GM23338 (cell line): ENCODE measurements around the gene GAB2. TPM values are rescaled to one million over a fixed set of nuclear protein-coding genes. Genes with fewer than 3 reads are reported as not detected.

Experiments used
- ATAC-seq: fragments of 200-7000 bp; cut with Tn5 transposase; 3 replicates; pipeline ENCODE4 v1.9.1; 2020
- DNase-seq: peaks from one replicate; pipeline ENCODE4 v3.0.0-alpha.2; 2015; ENCODE audit warnings: low spot score
- H2AFZ ChIP-seq: fragments of 200-600 bp; sonication (generic); 2 replicates; pipeline ENCODE4 v1.8.0; 2016; ENCODE audit warnings: antibody characterized with exemption, mild to moderate bottlenecking, moderate library complexity
- H3F3A ChIP-seq: fragments of 200-600 bp; sonication (generic); replicated peaks from 2 replicates; pipeline ENCODE4 v1.8.0; 2017; ENCODE audit warnings: antibody characterized with exemption, mixed run types, low read depth
- H3K27ac ChIP-seq: fragments of 200-600 bp; sonication (generic); 2 replicates; pipeline ENCODE4 v1.6.1; 2016; ENCODE audit warnings: low read depth
- H3K27me3 ChIP-seq: fragments of 200-600 bp; sonication (generic); 2 replicates; pipeline ENCODE4 v1.8.0; 2016; ENCODE audit warnings: mild to moderate bottlenecking, mixed run types, moderate library complexity; ENCODE audit not compliant: insufficient read depth
- H3K36me3 ChIP-seq: fragments of 200-600 bp; sonication (generic); 2 replicates; pipeline ENCODE4 v1.8.0; 2016; ENCODE audit warnings: mild to moderate bottlenecking; ENCODE audit not compliant: insufficient read depth
- H3K4me1 ChIP-seq: fragments of 200-600 bp; sonication (generic); 2 replicates; pipeline ENCODE4 v1.8.0; 2016; ENCODE audit warnings: mild to moderate bottlenecking, moderate library complexity; ENCODE audit not compliant: insufficient read depth
- H3K4me2 ChIP-seq: fragments of 200-600 bp; sonication (generic); 2 replicates; pipeline ENCODE4 v1.7.1; 2017; ENCODE audit warnings: mixed run types
- H3K4me3 ChIP-seq: fragments of 200-600 bp; sonication (generic); 2 replicates; pipeline ENCODE4 v1.6.1; 2016; ENCODE audit warnings: mixed run types
- H3K79me2 ChIP-seq: fragments of 200-600 bp; sonication (generic); replicated peaks from 2 replicates; pipeline ENCODE4 v1.8.0; 2017; ENCODE audit warnings: mild to moderate bottlenecking; ENCODE audit not compliant: insufficient read depth
- H3K9me2 ChIP-seq: fragments of 200-600 bp; sonication (generic); 2 replicates; pipeline ENCODE4 v1.8.0; 2017; ENCODE audit not compliant: insufficient read depth
- H4K20me1 ChIP-seq: fragments of 200-600 bp; sonication (generic); replicated peaks from 2 replicates; pipeline ENCODE4 v1.8.0; 2017; ENCODE audit warnings: mild to moderate bottlenecking; ENCODE audit not compliant: insufficient read depth
- H3K27ac Mint-ChIP-seq: 2 replicates; pipeline ENCODE4 v1.8.0; 2020; ENCODE audit warnings: inconsistent platforms, mild to moderate bottlenecking, moderate library complexity, mixed read lengths
- H3K27me3 Mint-ChIP-seq: 3 replicates; pipeline ENCODE4 v1.8.0; 2022; ENCODE audit warnings: low read depth, mild to moderate bottlenecking, moderate library complexity, mixed read lengths, inconsistent platforms; ENCODE audit not compliant: insufficient read depth, poor library complexity
- H3K36me3 Mint-ChIP-seq: 3 replicates; pipeline ENCODE4 v1.8.0; 2021; ENCODE audit warnings: low read depth, mild to moderate bottlenecking, inconsistent platforms, moderate library complexity, mixed read lengths
- H3K4me1 Mint-ChIP-seq: 3 replicates; pipeline ENCODE4 v1.8.0; 2020; ENCODE audit warnings: mild to moderate bottlenecking, inconsistent platforms, mixed read lengths
- H3K4me3 Mint-ChIP-seq: 3 replicates; pipeline ENCODE4 v1.8.0; 2021; ENCODE audit warnings: moderate library complexity, mild to moderate bottlenecking, inconsistent platforms, mixed read lengths
- H3K9me3 Mint-ChIP-seq: 3 replicates; pipeline ENCODE4 v1.8.0; 2020; ENCODE audit warnings: moderate library complexity, mild to moderate bottlenecking, inconsistent platforms, mixed read lengths
- CREB1 ChIP-seq: fragments of 250-450 bp; sonication (Bioruptor Pico); IDR thresholded peaks from 2 replicates; pipeline ENCODE4 v1.5.0; 2020; ENCODE audit warnings: low read depth, mild to moderate bottlenecking, moderate library complexity
- EZH2 ChIP-seq: fragments of 200-600 bp; sonication (generic); IDR thresholded peaks from one replicate; pipeline ENCODE4 v1.8.0; 2017; ENCODE audit warnings: antibody characterized with exemption, mild to moderate bottlenecking, low read depth; ENCODE audit not compliant: unreplicated experiment
- EZH2phosphoT487 ChIP-seq: fragments of 200-600 bp; sonication (generic); IDR thresholded peaks from one replicate; pipeline ENCODE4 v1.8.1; 2018; ENCODE audit warnings: antibody characterized with exemption; ENCODE audit not compliant: unreplicated experiment
- JUNB ChIP-seq: IDR thresholded peaks from one replicate; pipeline ENCODE4 v1.6.1; 2016; ENCODE audit warnings: antibody characterized with exemption; ENCODE audit not compliant: unreplicated experiment
- NANOG ChIP-seq: IDR thresholded peaks from 2 replicates; pipeline ENCODE4 v1.6.1; 2016; ENCODE audit warnings: antibody characterized with exemption, borderline replicate concordance
- POLR2AphosphoS5 ChIP-seq: IDR thresholded peaks from 2 replicates; pipeline ENCODE4 v1.6.1; 2016; ENCODE audit warnings: antibody characterized with exemption, low read depth
- STAT1 ChIP-seq: IDR thresholded peaks from one replicate; pipeline ENCODE4 v1.6.1; 2016; ENCODE audit warnings: antibody characterized with exemption; ENCODE audit not compliant: unreplicated experiment
- ZNF114 ChIP-seq: fragments of 250-450 bp; sonication (Bioruptor Pico); IDR thresholded peaks from 2 replicates; pipeline ENCODE4 v1.5.0; 2020; ENCODE audit warnings: mild to moderate bottlenecking, moderate library complexity
- ZNF331 ChIP-seq: fragments of 250-450 bp; sonication (Bioruptor Pico); IDR thresholded peaks from 2 replicates; pipeline ENCODE4 v1.5.0; 2020; ENCODE audit warnings: low read depth, mild to moderate bottlenecking, moderate library complexity
- polyA plus RNA-seq: library from polyadenylated mRNA; unstranded; fragments of >200 nt; fragmentation: Nextera tagmentation; extraction: Ambion mirVana; gene quantifications from 2 replicates; pipeline ENCODE4 v1.2.1, GENCODE V29; 2016
- total RNA-seq: library from RNA; depleted of rRNA; stranded (reverse); fragments of >200 nt; shearing (Covaris generic); gene quantifications from 2 replicates; pipeline ENCODE4 v1.2.3, GENCODE V29; 2014
- TF ChIP-seq, protein P1 (sequence below): IDR thresholded peaks from one replicate; pipeline ENCODE4 v1.6.1; 2018; ENCODE audit warnings: antibody characterized with exemption; ENCODE audit not compliant: unreplicated experiment
- TF ChIP-seq, protein P2 (sequence below): fragments of 250-450 bp; sonication (Bioruptor Pico); IDR thresholded peaks from 2 replicates; pipeline ENCODE4 v1.5.0; 2020; ENCODE audit warnings: mild to moderate bottlenecking, moderate library complexity
- TF ChIP-seq, protein P3 (sequence below): IDR thresholded peaks from 2 replicates; pipeline ENCODE4 v1.6.1; 2016; ENCODE audit warnings: antibody characterized with exemption
- TF ChIP-seq, protein P4 (sequence below), 2 experiments: fragments of 200-600 bp in 1 of 2; sonication (generic) in 1 of 2; conservative IDR thresholded peaks; 2 replicates each; pipeline versions ENCODE4 v1.5.1 to v1.6.1; 2016 to 2017; ENCODE audit warnings: antibody characterized with exemption in 2 of 2, low read depth in 2 of 2, mild to moderate bottlenecking in 2 of 2, moderate library complexity in 1 of 2

The GAB2 gene
- total and polyA plus RNA-seq, 2 experiments from 2014 or later, result 2.0 to 10.8 TPM

DNA sequence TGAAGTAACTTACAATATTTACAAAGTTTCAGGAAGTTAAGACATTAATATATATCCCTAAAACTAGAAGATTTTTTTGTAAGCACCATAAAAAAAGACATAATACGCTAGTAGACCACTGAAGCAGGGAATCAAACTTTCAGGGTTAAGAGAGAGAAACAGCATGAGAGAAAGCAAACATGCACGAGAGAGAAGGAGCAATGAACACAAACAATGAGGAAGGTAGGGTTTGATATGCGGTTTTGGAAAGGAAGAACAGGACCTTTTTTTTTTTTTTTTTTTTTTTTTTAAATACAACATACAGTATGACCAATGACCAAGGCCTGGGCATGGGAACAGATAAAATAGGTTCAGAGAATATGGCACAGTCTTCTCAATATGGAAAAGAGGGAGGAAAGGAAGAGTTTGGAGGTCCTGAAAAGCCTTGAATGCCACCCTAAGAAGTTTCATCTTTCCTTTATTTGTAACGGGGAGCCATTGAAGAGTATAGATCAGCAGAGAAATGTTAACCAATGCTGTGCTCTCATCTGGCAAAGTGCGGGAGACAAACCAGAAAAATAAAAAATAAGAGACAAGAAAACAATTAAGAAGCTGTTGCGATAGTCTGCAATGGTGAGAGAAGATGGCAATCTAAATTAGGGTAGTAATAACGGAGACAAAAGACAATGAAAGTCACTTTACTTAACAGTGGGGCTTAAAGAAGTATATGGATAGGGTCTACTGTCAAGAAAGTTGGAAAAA lies 127.9 kb downstream of the GAB2 start:
- Mint-ChIP-seq H3K4me3 (no peak overlapping the region), H3K27me3 (no peaks in the 10 kb centered on the region), H3K27ac (no peak overlapping the region), H3K4me1 (no peaks in the 10 kb centered on the region), H3K36me3 (no peaks in the 10 kb centered on the region), H3K9me3 (no peaks in the 10 kb centered on the region)
- Histone ChIP-seq H3K9me2 (no peaks in the 10 kb centered on the region), H3F3A (no peaks in the 10 kb centered on the region), H3K27ac (no peak overlapping the region), H3K27me3 (no peaks in the 10 kb centered on the region), H3K4me1 (no peaks in the 10 kb centered on the region), H3K4me2 (no peak overlapping the region), H2AFZ (no peak overlapping the region), H4K20me1 (no peaks in the 10 kb centered on the region; the same call in 1 of the 2 replicates), H3K79me2 (no peaks in the 10 kb centered on the region), H3K4me3 (no peak overlapping the region), H3K36me3 (no peaks in the 10 kb centered on the region)
- ATAC-seq, result no peak
- DNase-seq, result no peak
- TF ChIP-seq, protein P1, sequence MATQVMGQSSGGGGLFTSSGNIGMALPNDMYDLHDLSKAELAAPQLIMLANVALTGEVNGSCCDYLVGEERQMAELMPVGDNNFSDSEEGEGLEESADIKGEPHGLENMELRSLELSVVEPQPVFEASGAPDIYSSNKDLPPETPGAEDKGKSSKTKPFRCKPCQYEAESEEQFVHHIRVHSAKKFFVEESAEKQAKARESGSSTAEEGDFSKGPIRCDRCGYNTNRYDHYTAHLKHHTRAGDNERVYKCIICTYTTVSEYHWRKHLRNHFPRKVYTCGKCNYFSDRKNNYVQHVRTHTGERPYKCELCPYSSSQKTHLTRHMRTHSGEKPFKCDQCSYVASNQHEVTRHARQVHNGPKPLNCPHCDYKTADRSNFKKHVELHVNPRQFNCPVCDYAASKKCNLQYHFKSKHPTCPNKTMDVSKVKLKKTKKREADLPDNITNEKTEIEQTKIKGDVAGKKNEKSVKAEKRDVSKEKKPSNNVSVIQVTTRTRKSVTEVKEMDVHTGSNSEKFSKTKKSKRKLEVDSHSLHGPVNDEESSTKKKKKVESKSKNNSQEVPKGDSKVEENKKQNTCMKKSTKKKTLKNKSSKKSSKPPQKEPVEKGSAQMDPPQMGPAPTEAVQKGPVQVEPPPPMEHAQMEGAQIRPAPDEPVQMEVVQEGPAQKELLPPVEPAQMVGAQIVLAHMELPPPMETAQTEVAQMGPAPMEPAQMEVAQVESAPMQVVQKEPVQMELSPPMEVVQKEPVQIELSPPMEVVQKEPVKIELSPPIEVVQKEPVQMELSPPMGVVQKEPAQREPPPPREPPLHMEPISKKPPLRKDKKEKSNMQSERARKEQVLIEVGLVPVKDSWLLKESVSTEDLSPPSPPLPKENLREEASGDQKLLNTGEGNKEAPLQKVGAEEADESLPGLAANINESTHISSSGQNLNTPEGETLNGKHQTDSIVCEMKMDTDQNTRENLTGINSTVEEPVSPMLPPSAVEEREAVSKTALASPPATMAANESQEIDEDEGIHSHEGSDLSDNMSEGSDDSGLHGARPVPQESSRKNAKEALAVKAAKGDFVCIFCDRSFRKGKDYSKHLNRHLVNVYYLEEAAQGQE, result no peak
- TF ChIP-seq, protein P2, sequence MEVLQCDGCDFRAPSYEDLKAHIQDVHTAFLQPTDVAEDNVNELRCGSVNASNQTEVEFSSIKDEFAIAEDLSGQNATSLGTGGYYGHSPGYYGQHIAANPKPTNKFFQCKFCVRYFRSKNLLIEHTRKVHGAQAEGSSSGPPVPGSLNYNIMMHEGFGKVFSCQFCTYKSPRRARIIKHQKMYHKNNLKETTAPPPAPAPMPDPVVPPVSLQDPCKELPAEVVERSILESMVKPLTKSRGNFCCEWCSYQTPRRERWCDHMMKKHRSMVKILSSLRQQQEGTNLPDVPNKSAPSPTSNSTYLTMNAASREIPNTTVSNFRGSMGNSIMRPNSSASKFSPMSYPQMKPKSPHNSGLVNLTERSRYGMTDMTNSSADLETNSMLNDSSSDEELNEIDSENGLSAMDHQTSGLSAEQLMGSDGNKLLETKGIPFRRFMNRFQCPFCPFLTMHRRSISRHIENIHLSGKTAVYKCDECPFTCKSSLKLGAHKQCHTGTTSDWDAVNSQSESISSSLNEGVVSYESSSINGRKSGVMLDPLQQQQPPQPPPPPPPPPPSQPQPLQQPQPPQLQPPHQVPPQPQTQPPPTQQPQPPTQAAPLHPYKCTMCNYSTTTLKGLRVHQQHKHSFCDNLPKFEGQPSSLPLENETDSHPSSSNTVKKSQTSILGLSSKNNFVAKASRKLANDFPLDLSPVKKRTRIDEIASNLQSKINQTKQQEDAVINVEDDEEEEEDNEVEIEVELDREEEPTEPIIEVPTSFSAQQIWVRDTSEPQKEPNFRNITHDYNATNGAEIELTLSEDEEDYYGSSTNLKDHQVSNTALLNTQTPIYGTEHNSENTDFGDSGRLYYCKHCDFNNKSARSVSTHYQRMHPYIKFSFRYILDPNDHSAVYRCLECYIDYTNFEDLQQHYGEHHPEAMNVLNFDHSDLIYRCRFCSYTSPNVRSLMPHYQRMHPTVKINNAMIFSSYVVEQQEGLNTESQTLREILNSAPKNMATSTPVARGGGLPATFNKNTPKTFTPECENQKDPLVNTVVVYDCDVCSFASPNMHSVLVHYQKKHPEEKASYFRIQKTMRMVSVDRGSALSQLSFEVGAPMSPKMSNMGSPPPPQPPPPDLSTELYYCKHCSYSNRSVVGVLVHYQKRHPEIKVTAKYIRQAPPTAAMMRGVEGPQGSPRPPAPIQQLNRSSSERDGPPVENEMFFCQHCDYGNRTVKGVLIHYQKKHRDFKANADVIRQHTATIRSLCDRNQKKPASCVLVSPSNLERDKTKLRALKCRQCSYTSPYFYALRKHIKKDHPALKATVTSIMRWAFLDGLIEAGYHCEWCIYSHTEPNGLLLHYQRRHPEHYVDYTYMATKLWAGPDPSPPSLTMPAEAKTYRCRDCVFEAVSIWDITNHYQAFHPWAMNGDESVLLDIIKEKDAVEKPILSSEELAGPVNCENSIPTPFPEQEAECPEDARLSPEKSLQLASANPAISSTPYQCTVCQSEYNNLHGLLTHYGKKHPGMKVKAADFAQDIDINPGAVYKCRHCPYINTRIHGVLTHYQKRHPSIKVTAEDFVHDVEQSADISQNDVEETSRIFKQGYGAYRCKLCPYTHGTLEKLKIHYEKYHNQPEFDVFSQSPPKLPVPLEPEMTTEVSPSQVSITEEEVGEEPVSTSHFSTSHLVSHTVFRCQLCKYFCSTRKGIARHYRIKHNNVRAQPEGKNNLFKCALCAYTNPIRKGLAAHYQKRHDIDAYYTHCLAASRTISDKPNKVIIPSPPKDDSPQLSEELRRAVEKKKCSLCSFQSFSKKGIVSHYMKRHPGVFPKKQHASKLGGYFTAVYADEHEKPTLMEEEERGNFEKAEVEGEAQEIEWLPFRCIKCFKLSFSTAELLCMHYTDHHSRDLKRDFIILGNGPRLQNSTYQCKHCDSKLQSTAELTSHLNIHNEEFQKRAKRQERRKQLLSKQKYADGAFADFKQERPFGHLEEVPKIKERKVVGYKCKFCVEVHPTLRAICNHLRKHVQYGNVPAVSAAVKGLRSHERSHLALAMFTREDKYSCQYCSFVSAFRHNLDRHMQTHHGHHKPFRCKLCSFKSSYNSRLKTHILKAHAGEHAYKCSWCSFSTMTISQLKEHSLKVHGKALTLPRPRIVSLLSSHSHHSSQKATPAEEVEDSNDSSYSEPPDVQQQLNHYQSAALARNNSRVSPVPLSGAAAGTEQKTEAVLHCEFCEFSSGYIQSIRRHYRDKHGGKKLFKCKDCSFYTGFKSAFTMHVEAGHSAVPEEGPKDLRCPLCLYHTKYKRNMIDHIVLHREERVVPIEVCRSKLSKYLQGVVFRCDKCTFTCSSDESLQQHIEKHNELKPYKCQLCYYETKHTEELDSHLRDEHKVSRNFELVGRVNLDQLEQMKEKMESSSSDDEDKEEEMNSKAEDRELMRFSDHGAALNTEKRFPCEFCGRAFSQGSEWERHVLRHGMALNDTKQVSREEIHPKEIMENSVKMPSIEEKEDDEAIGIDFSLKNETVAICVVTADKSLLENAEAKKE, result no peak
- no peak for TF ChIP-seq STAT1
- TF ChIP-seq ZNF331, result no peak
- no peak for TF ChIP-seq POLR2AphosphoS5
- TF ChIP-seq JUNB, result no peak
- TF ChIP-seq, protein P3, sequence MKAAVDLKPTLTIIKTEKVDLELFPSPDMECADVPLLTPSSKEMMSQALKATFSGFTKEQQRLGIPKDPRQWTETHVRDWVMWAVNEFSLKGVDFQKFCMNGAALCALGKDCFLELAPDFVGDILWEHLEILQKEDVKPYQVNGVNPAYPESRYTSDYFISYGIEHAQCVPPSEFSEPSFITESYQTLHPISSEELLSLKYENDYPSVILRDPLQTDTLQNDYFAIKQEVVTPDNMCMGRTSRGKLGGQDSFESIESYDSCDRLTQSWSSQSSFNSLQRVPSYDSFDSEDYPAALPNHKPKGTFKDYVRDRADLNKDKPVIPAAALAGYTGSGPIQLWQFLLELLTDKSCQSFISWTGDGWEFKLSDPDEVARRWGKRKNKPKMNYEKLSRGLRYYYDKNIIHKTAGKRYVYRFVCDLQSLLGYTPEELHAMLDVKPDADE, result no peak
- no peak for TF ChIP-seq EZH2
- TF ChIP-seq NANOG, result no peak
- no peak for TF ChIP-seq CREB1 (CRISPR knock-in tag)
- TF ChIP-seq EZH2phosphoT487, result no peak
- TF ChIP-seq ZNF114 (CRISPR knock-in tag), result no peak
- TF ChIP-seq, protein P4, sequence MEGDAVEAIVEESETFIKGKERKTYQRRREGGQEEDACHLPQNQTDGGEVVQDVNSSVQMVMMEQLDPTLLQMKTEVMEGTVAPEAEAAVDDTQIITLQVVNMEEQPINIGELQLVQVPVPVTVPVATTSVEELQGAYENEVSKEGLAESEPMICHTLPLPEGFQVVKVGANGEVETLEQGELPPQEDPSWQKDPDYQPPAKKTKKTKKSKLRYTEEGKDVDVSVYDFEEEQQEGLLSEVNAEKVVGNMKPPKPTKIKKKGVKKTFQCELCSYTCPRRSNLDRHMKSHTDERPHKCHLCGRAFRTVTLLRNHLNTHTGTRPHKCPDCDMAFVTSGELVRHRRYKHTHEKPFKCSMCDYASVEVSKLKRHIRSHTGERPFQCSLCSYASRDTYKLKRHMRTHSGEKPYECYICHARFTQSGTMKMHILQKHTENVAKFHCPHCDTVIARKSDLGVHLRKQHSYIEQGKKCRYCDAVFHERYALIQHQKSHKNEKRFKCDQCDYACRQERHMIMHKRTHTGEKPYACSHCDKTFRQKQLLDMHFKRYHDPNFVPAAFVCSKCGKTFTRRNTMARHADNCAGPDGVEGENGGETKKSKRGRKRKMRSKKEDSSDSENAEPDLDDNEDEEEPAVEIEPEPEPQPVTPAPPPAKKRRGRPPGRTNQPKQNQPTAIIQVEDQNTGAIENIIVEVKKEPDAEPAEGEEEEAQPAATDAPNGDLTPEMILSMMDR (conservative IDR thresholded peaks at IDR 0.05; ENCODE audit: low read depth in 2 of 2), result no peak
